Coronary artery (tissue), 2 donors: ENCODE measurements around the gene USP34.

Source experiments
- DNase-seq: peaks from one replicate; pipeline ENCODE4 v3.0.0-alpha.2; 2017; ENCODE audit warnings: low spot score
- H3K27ac ChIP-seq, 2 donors: fragments of 200-600 bp; sonication (generic); one replicate each; pipeline ENCODE4 v1.5.1; 2016 to 2019
- H3K4me3 ChIP-seq: fragments of 200-600 bp; sonication (generic); 2 replicates; pipeline ENCODE4 v1.5.1; 2016; ENCODE audit warnings: mild to moderate bottlenecking, moderate library complexity
- TF ChIP-seq, protein P1 (sequence below): fragments of 200-600 bp; sonication (generic); IDR thresholded peaks from one replicate; pipeline ENCODE4 v1.5.1; 2019; ENCODE audit warnings: antibody characterized with exemption

Gene USP34

GRCh38 chr2:61235716-61236115 lies 235.2 kb downstream of the USP34 start:
- TF ChIP-seq, protein P1, sequence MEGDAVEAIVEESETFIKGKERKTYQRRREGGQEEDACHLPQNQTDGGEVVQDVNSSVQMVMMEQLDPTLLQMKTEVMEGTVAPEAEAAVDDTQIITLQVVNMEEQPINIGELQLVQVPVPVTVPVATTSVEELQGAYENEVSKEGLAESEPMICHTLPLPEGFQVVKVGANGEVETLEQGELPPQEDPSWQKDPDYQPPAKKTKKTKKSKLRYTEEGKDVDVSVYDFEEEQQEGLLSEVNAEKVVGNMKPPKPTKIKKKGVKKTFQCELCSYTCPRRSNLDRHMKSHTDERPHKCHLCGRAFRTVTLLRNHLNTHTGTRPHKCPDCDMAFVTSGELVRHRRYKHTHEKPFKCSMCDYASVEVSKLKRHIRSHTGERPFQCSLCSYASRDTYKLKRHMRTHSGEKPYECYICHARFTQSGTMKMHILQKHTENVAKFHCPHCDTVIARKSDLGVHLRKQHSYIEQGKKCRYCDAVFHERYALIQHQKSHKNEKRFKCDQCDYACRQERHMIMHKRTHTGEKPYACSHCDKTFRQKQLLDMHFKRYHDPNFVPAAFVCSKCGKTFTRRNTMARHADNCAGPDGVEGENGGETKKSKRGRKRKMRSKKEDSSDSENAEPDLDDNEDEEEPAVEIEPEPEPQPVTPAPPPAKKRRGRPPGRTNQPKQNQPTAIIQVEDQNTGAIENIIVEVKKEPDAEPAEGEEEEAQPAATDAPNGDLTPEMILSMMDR = no peak
- Histone ChIP-seq H3K4me3 (no peak overlapping the region), H3K27ac (no peak overlapping the region)
- DNase-seq = no peak

DNA sequence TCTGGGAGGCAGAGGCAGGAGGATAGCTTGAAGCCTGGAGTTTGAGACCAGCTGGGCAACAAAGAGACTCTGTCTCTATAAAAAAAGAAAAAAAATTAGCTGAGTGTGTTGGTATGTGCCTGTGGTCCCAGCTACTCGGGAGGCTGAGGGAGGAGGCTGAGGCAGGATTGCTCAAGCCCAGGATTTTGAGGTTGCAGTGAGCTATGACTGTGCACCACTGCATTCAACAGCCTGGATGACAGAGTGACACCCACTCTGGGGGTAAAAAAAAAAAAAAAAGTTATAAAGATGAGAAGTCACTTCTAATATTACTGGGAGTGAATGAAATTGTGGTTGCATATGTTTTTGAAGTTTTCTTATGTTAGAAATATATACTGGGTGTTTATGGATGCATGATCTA lies 237.3 kb downstream of the USP34 start:
- DNase-seq = no peak
- TF ChIP-seq, protein P1 = no peak
- Histone ChIP-seq H3K27ac (no peak overlapping the region), H3K4me3 (no peak overlapping the region)

GRCh38 chr2:61229936-61230335 lies 241.0 kb downstream of the USP34 start:
- DNase-seq = no peak
- Histone ChIP-seq H3K4me3 (no peak overlapping the region), H3K27ac (no peak overlapping the region)
- TF ChIP-seq, protein P1 = no peak

GRCh38 chr2:61222567-61222966 lies 248.3 kb downstream of the USP34 start:
- H3K4me3 ChIP-seq = no peak overlapping the region
- no peak overlapping the region for H3K27ac ChIP-seq
- DNase-seq = no peak
- TF ChIP-seq, protein P1 = no peak

DNA sequence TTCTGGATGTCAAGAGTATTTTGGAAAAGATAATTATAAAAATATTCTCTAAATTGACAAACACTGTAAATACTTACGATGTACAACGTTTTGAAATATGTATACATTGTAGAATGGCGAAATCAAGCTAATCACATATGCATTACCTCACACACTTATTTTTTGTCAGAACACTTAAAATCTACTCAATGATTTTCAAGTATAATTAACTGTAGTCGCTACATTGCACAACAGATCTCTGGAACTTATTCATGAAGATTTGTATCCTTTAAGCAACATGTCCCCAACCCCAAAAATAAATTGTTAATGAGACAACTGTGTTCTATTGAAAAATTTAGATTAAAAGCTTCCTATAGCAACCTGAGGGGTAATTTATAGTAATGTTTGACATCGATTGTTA lies 249.1 kb downstream of the USP34 start:
- TF ChIP-seq, protein P1 = no peak

GRCh38 chr2:61220768-61221167 lies 250.1 kb downstream of the USP34 start:
- Histone ChIP-seq H3K27ac (no peak overlapping the region), H3K4me3 (no peak overlapping the region)
- TF ChIP-seq, protein P1 = no peak
- no peak for DNase-seq

More for the DNA sequence above, 249.1 kb downstream of the USP34 start:
- DNase-seq = no peak
- Histone ChIP-seq H3K4me3 (no peak overlapping the region), H3K27ac (no peak overlapping the region)

- Histone ChIP-seq H3K4me3 (no peak overlapping the region), H3K27ac (no peak overlapping the region)
- TF ChIP-seq, protein P1 = no peak
- DNase-seq = no peak
Measured at GRCh38 chr2:61218817-61219170, 252.1 kb downstream of the USP34 start.
